H1 (cell line): ENCODE measurements around the gene OSM. TPM values are rescaled to one million over a fixed set of nuclear protein-coding genes. Genes with fewer than 3 reads are reported as not detected.

Experiments used
- BACH1 ChIP-seq: IDR thresholded peaks from 2 replicates; pipeline ENCODE4 v1.6.1; 2012; ENCODE audit warnings: low read length, improper control_type of control experiment
- EGR1 ChIP-seq: IDR thresholded peaks from 2 replicates; pipeline ENCODE4 v1.6.1; 2011; ENCODE audit warnings: low read depth, low read length, borderline replicate concordance
- FOSL1 ChIP-seq: IDR thresholded peaks from 2 replicates; pipeline ENCODE4 v1.6.1; 2011; ENCODE audit warnings: mild to moderate bottlenecking, low read depth, low read length, moderate library complexity; ENCODE audit not compliant: insufficient read depth
- KDM5A ChIP-seq: fragments of 200-600 bp; IDR thresholded peaks from 2 replicates; pipeline ENCODE4 v1.7.1; 2012; ENCODE audit warnings: mild to moderate bottlenecking, low read length, inconsistent platforms, mixed read lengths
- NRF1 ChIP-seq: IDR thresholded peaks from 2 replicates; pipeline ENCODE4 v1.6.1; 2011; ENCODE audit warnings: mild to moderate bottlenecking, low read depth, low read length, improper control_type of control experiment
- POU5F1 ChIP-seq: IDR thresholded peaks from 2 replicates; pipeline ENCODE4 v1.6.1; 2011; ENCODE audit warnings: low read depth, mild to moderate bottlenecking, low read length, moderate library complexity
- SRF ChIP-seq: IDR thresholded peaks from 2 replicates; pipeline ENCODE4 v1.6.1; 2011; ENCODE audit warnings: mild to moderate bottlenecking, low read depth, low read length, moderate library complexity
- ZNF274 ChIP-seq: IDR thresholded peaks from 2 replicates; pipeline ENCODE4 v1.7.0; 2012; ENCODE audit warnings: low read length, borderline replicate concordance; ENCODE audit errors: extremely low read depth
- polyA plus RNA-seq, 7 experiments: library from polyadenylated mRNA; depleted of rRNA in 3 of 7; stranded (reverse) in 5 of 7; unstranded in 2 of 7; fragments of >200 nt in 5 of 7; fragments of 200-250 nt in 2 of 7; gene quantifications; 1 replicate in 5 of 7; 2 replicates in 1 of 7; 4 replicates in 1 of 7; pipeline versions ENCODE4 v1.2.1 to v1.2.3, GENCODE V29; 2011 to 2013; ENCODE audit warnings: missing spikeins in 2 of 7, mixed read lengths in 2 of 7
- total RNA-seq: library from RNA; stranded (reverse); fragmentation: NEBNext Ultra II Directional; extraction: Animal tissue kit (Norgen Biotek cat#: 25700); gene quantifications from 2 replicates; pipeline ENCODE4 v1.2.1, GENCODE V29; 2021
- TF ChIP-seq, protein P1 (sequence below): fragments of 300-600 bp; sonication (generic); IDR thresholded peaks from 2 replicates; pipeline ENCODE4 v1.7.1; 2012; ENCODE audit warnings: low read length, moderate library complexity, mild to moderate bottlenecking, inconsistent platforms; ENCODE audit not compliant: insufficient replicate concordance
- TF ChIP-seq, protein P2 (sequence below): IDR thresholded peaks from 2 replicates; pipeline ENCODE4 v1.6.1; 2012; ENCODE audit warnings: low read length, inconsistent platforms
- TF ChIP-seq, protein P3 (sequence below): IDR thresholded peaks from 2 replicates; pipeline ENCODE4 v1.6.1; 2012; ENCODE audit warnings: inconsistent platforms

Gene OSM
- total and polyA plus RNA-seq, 2 of the 8 experiments (the other 6 are each of a cell fraction or from before 2014, with no cell fraction given) = not detected

DNA sequence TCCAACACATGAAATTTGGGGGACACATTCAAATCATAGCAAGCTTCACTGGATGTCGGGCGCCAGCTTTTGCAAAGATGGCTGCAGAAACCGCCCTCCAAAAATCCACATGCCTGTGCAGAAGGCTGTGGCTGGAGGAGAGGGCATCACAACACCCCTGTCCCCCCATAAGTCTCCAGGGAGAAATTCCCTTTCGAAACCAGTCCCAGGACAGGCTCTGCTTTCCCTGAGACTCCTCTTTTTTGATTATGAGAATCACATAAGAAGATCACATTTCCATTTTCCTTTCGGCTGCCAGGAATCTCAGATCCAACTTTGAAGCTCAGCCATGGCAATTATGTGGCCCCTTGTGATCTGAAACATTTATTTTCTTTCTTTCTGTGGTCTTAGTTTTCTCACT, 29.8 kb downstream of the OSM start (continued):
- TF ChIP-seq, protein P1, sequence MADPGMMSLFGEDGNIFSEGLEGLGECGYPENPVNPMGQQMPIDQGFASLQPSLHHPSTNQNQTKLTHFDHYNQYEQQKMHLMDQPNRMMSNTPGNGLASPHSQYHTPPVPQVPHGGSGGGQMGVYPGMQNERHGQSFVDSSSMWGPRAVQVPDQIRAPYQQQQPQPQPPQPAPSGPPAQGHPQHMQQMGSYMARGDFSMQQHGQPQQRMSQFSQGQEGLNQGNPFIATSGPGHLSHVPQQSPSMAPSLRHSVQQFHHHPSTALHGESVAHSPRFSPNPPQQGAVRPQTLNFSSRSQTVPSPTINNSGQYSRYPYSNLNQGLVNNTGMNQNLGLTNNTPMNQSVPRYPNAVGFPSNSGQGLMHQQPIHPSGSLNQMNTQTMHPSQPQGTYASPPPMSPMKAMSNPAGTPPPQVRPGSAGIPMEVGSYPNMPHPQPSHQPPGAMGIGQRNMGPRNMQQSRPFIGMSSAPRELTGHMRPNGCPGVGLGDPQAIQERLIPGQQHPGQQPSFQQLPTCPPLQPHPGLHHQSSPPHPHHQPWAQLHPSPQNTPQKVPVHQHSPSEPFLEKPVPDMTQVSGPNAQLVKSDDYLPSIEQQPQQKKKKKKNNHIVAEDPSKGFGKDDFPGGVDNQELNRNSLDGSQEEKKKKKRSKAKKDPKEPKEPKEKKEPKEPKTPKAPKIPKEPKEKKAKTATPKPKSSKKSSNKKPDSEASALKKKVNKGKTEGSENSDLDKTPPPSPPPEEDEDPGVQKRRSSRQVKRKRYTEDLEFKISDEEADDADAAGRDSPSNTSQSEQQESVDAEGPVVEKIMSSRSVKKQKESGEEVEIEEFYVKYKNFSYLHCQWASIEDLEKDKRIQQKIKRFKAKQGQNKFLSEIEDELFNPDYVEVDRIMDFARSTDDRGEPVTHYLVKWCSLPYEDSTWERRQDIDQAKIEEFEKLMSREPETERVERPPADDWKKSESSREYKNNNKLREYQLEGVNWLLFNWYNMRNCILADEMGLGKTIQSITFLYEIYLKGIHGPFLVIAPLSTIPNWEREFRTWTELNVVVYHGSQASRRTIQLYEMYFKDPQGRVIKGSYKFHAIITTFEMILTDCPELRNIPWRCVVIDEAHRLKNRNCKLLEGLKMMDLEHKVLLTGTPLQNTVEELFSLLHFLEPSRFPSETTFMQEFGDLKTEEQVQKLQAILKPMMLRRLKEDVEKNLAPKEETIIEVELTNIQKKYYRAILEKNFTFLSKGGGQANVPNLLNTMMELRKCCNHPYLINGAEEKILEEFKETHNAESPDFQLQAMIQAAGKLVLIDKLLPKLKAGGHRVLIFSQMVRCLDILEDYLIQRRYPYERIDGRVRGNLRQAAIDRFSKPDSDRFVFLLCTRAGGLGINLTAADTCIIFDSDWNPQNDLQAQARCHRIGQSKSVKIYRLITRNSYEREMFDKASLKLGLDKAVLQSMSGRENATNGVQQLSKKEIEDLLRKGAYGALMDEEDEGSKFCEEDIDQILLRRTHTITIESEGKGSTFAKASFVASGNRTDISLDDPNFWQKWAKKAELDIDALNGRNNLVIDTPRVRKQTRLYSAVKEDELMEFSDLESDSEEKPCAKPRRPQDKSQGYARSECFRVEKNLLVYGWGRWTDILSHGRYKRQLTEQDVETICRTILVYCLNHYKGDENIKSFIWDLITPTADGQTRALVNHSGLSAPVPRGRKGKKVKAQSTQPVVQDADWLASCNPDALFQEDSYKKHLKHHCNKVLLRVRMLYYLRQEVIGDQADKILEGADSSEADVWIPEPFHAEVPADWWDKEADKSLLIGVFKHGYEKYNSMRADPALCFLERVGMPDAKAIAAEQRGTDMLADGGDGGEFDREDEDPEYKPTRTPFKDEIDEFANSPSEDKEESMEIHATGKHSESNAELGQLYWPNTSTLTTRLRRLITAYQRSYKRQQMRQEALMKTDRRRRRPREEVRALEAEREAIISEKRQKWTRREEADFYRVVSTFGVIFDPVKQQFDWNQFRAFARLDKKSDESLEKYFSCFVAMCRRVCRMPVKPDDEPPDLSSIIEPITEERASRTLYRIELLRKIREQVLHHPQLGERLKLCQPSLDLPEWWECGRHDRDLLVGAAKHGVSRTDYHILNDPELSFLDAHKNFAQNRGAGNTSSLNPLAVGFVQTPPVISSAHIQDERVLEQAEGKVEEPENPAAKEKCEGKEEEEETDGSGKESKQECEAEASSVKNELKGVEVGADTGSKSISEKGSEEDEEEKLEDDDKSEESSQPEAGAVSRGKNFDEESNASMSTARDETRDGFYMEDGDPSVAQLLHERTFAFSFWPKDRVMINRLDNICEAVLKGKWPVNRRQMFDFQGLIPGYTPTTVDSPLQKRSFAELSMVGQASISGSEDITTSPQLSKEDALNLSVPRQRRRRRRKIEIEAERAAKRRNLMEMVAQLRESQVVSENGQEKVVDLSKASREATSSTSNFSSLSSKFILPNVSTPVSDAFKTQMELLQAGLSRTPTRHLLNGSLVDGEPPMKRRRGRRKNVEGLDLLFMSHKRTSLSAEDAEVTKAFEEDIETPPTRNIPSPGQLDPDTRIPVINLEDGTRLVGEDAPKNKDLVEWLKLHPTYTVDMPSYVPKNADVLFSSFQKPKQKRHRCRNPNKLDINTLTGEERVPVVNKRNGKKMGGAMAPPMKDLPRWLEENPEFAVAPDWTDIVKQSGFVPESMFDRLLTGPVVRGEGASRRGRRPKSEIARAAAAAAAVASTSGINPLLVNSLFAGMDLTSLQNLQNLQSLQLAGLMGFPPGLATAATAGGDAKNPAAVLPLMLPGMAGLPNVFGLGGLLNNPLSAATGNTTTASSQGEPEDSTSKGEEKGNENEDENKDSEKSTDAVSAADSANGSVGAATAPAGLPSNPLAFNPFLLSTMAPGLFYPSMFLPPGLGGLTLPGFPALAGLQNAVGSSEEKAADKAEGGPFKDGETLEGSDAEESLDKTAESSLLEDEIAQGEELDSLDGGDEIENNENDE = no peak
- TF ChIP-seq ZNF274 (no peak), BACH1 (no peak), EGR1 (no peak), KDM5A (no peak), POU5F1 (no peak), FOSL1 (no peak), SRF (no peak), NRF1 (no peak)
- TF ChIP-seq, protein P2, sequence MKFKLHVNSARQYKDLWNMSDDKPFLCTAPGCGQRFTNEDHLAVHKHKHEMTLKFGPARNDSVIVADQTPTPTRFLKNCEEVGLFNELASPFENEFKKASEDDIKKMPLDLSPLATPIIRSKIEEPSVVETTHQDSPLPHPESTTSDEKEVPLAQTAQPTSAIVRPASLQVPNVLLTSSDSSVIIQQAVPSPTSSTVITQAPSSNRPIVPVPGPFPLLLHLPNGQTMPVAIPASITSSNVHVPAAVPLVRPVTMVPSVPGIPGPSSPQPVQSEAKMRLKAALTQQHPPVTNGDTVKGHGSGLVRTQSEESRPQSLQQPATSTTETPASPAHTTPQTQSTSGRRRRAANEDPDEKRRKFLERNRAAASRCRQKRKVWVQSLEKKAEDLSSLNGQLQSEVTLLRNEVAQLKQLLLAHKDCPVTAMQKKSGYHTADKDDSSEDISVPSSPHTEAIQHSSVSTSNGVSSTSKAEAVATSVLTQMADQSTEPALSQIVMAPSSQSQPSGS = no peak
- TF ChIP-seq, protein P3, sequence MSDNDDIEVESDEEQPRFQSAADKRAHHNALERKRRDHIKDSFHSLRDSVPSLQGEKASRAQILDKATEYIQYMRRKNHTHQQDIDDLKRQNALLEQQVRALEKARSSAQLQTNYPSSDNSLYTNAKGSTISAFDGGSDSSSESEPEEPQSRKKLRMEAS = no peak
